HepG2 (cell line): ENCODE results near the gene BMX. TPM values are rescaled to one million over a fixed set of nuclear protein-coding genes. Genes with fewer than 3 reads are reported as not detected.

Experiments used
- ATAC-seq: fragments of 200-7000 bp; cut with Tn5 transposase; 3 replicates; pipeline ENCODE4 v1.9.1; 2020; ENCODE audit warnings: mild to moderate bottlenecking, moderate library complexity
- BruUV-seq: library from RNA; stranded (reverse); fragments of 400-500 nt; replicated peaks from 2 replicates; lab custom pipeline; 2021; lab: Mats Ljungman, UMichigan
- CTCF ChIA-PET: fragments of 300-600 bp; formaldehyde crosslinking; extraction: SDS; loops from one replicate; lab custom pipeline; 2021; ENCODE audit warnings: low total read pairs, inconsistent platforms, low intra/inter-chr PET ratio; lab: Yijun Ruan, JAX
- POLR2A ChIA-PET: fragments of 350-600 bp; sonication (Branson Sonifier 250); formaldehyde crosslinking; loops from one replicate; lab custom pipeline; 2020; ENCODE audit warnings: antibody characterized with exemption, inconsistent platforms; lab: Yijun Ruan, JAX
- DNase-seq: peaks from one replicate; pipeline ENCODE4 v3.0.0-alpha.2; 2015; ENCODE audit warnings: low spot score
- FAIRE-seq: peaks from 3 replicates; lab custom pipeline; 2011; peaks lifted over from hg19 to GRCh38; lab: Jason Lieb, UNC
- H2AFZ ChIP-seq: one replicate; pipeline ENCODE4 v1.6.1; 2011; ENCODE audit warnings: low read length, inconsistent platforms
- H3K27ac ChIP-seq: fragments of 300-600 bp; 3 replicates; pipeline ENCODE4 v1.8.0; 2011; ENCODE audit warnings: mixed run types, mild to moderate bottlenecking, mixed read lengths, low read length, inconsistent platforms; ENCODE audit not compliant: insufficient read depth; ENCODE audit errors: extremely low read length
- H3K27me3 ChIP-seq, 2 experiments: fragments of 200-600 bp in 1 of 2; 2 replicates in 1 of 2; 3 replicates in 1 of 2; pipeline versions ENCODE4 v1.6.0 to v1.8.0; 2011; ENCODE audit warnings: low read length in 2 of 2, mild to moderate bottlenecking in 2 of 2, moderate library complexity in 2 of 2, inconsistent platforms in 1 of 2; ENCODE audit not compliant: insufficient read depth in 2 of 2, control insufficient read depth in 1 of 2
- H3K36me3 ChIP-seq, 2 experiments: fragments of 200-600 bp in 1 of 2; replicated peaks in 1 of 2; 2 replicates in 1 of 2; 3 replicates in 1 of 2; pipeline versions ENCODE4 v1.5.1 to v1.8.0; 2011; ENCODE audit warnings: low read length in 2 of 2, inconsistent platforms in 1 of 2; ENCODE audit not compliant: insufficient read depth in 2 of 2, control insufficient read depth in 1 of 2
- H3K4me1 ChIP-seq: 2 replicates; pipeline ENCODE4 v1.5.1; 2012; ENCODE audit warnings: low read length, inconsistent platforms; ENCODE audit not compliant: insufficient read depth
- H3K4me2 ChIP-seq: 2 replicates; pipeline ENCODE4 v1.6.0; 2011; ENCODE audit warnings: low read depth, low read length, inconsistent platforms
- H3K4me3 ChIP-seq, 3 experiments: fragments of 200-600 bp in 1 of 3; sonication (generic), shearing (Covaris generic) in 1 of 3; replicated peaks in 1 of 3; 2 replicates each; pipeline ENCODE4 v1.5.1; 2011 to 2016; ENCODE audit warnings: low read length in 3 of 3, inconsistent platforms in 2 of 3, low read depth in 2 of 3, mild to moderate bottlenecking in 2 of 3, control low read depth in 1 of 3, mixed read lengths in 1 of 3; ENCODE audit not compliant: insufficient read depth in 1 of 3
- H3K79me2 ChIP-seq: one replicate; pipeline ENCODE4 v1.6.1; 2011; ENCODE audit warnings: low read length, inconsistent platforms; ENCODE audit not compliant: insufficient read depth
- H3K9ac ChIP-seq: 2 replicates; pipeline ENCODE4 v1.6.0; 2011; ENCODE audit warnings: mild to moderate bottlenecking, low read depth, low read length, inconsistent platforms; ENCODE audit not compliant: insufficient read depth
- H3K9me3 ChIP-seq: 2 replicates; pipeline ENCODE4 v1.5.1; 2012; ENCODE audit warnings: mild to moderate bottlenecking, low read length
- H4K20me1 ChIP-seq: 2 replicates; pipeline ENCODE4 v1.6.0; 2011; ENCODE audit warnings: inconsistent platforms, mild to moderate bottlenecking, low read length, moderate library complexity; ENCODE audit not compliant: insufficient read depth
- HNF4G ChIP-seq, 2 experiments: sonication (generic) in 1 of 2; formaldehyde crosslinking in 1 of 2; IDR thresholded peaks; 2 replicates each; pipeline versions ENCODE4 v1.4.0 to v1.6.1; 2011 to 2020; ENCODE audit warnings: borderline replicate concordance in 2 of 2, low read depth in 2 of 2, mild to moderate bottlenecking in 2 of 2, low read length in 1 of 2, missing genetic modification reagents in 1 of 2, moderate library complexity in 1 of 2
- HOMEZ ChIP-seq: IDR thresholded peaks from 2 replicates; pipeline ENCODE4 v1.6.1; 2016; ENCODE audit warnings: low read depth
- TFAP4 ChIP-seq: sonication (generic); IDR thresholded peaks from 2 replicates; pipeline ENCODE4 v1.6.1; 2016; ENCODE audit warnings: low read depth, borderline replicate concordance
- WGBS: methylation state at CpG from one replicate; pipeline ENCODE4 v1.1.6; 2017; ENCODE audit warnings: low lambda C conversion rate; 5-methylcytosine and 5-hydroxymethylcytosine counted together
- in situ Hi-C: cut with HindIII; loops from 2 replicates; pipeline ENCODE4 v1.10.0; 2017; ENCODE audit warnings: low pct_unique_long_range_greater_than_20kb; ENCODE audit not compliant: extremely low pct_ligation_motif_present
- intact Hi-C: fragments of 100-400 bp; cut with micrococcal nuclease; formaldehyde crosslinking; loops from one replicate; pipeline ENCODE4 v1.10.0; 2022; ENCODE audit not compliant: unreplicated experiment
- polyA plus RNA-seq, 8 experiments: library from polyadenylated mRNA; depleted of rRNA in 3 of 8; stranded (reverse) in 7 of 8; unstranded in 1 of 8; fragments of >200 nt; fragmentation: Illumina TruSeq in 4 of 8; extraction: Trizol in 4 of 8; gene quantifications; 2 replicates each; pipeline versions ENCODE4 v1.2.1 to v1.2.3, GENCODE V29; 2011 to 2016; ENCODE audit warnings: low read depth in 4 of 8, missing spikeins in 1 of 8, mixed read lengths in 1 of 8; ENCODE audit not compliant: insufficient read depth in 1 of 8
- total RNA-seq, 5 experiments: library from RNA; depleted of rRNA; stranded (reverse); fragments of >200 nt; fragmentation: Illumina TruSeq; extraction: Trizol; gene quantifications; 2 replicates each; pipeline ENCODE4 v1.2.3, GENCODE V29; 2016; ENCODE audit warnings: low read depth in 1 of 5
- TF ChIP-seq, protein P1 (sequence below): sonication (generic); formaldehyde crosslinking; IDR thresholded peaks from 2 replicates; pipeline ENCODE4; 2020; ENCODE audit warnings: missing genetic modification reagents, mild to moderate bottlenecking, borderline replicate concordance

Gene BMX
- total and polyA plus RNA-seq, 2 of the 13 experiments (the other 11 are each of a cell fraction or from before 2014, with no cell fraction given), result not detected

- no peak overlapping the region for H3K27ac ChIP-seq
- no peak for DNase-seq
- no peak overlapping the region for H3K4me2 ChIP-seq
- no peaks in the 10 kb centered on the region for H4K20me1 ChIP-seq
- H3K79me2 ChIP-seq, result no peaks in the 10 kb centered on the region
- H3K4me1 ChIP-seq, result no peaks in the 10 kb centered on the region
- ChIA-PET CTCF (no interaction called here), POLR2A (no interaction called here)
- ATAC-seq, result no peak
- no TSS peak for BruUV-seq
- H3K27me3 ChIP-seq, result no peaks in the 10 kb centered on the region
- 49% methylated on average over 5 of the region's 6 CpGs for WGBS
- H2AFZ ChIP-seq, result no peak overlapping the region
- TF ChIP-seq HOMEZ (CRISPR knock-in tag), result no peak
- no peak for TF ChIP-seq HNF4G (IDR thresholded peaks at IDR 0.05; ENCODE audit: borderline replicate concordance, low read depth, low read length)
- no peak for TF ChIP-seq HNF4G (CRISPR knock-in tag; IDR thresholded peaks at IDR 0.05; ENCODE audit: borderline replicate concordance, low read depth)
- TF ChIP-seq, protein P1, sequence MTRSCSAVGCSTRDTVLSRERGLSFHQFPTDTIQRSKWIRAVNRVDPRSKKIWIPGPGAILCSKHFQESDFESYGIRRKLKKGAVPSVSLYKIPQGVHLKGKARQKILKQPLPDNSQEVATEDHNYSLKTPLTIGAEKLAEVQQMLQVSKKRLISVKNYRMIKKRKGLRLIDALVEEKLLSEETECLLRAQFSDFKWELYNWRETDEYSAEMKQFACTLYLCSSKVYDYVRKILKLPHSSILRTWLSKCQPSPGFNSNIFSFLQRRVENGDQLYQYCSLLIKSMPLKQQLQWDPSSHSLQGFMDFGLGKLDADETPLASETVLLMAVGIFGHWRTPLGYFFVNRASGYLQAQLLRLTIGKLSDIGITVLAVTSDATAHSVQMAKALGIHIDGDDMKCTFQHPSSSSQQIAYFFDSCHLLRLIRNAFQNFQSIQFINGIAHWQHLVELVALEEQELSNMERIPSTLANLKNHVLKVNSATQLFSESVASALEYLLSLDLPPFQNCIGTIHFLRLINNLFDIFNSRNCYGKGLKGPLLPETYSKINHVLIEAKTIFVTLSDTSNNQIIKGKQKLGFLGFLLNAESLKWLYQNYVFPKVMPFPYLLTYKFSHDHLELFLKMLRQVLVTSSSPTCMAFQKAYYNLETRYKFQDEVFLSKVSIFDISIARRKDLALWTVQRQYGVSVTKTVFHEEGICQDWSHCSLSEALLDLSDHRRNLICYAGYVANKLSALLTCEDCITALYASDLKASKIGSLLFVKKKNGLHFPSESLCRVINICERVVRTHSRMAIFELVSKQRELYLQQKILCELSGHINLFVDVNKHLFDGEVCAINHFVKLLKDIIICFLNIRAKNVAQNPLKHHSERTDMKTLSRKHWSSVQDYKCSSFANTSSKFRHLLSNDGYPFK (CRISPR knock-in tag), result no peak
- no peak for TF ChIP-seq TFAP4
- no peak overlapping the region for H3K4me3 ChIP-seq
- in situ Hi-C loops, result no loop called here
- FAIRE-seq, result no peak
- intact Hi-C loops, result no loop called here
- no peaks in the 10 kb centered on the region for H3K9me3 ChIP-seq
- H3K36me3 ChIP-seq, result no peaks in the 10 kb centered on the region
- no peak overlapping the region for H3K9ac ChIP-seq
These were observed 29.7 kb downstream of the BMX start for GRCh38 chrX:15530318-15530717.
